ENCODE data around the gene ADH7.
"Not testable (repeated sequence)": the region's sequence is repeated elsewhere in the genome, so short reads cannot be mapped to it uniquely, and the experiment has no call there.

ADH7 gene

GRCh38 chr4:99379571-99379970, 55.6 kb downstream of the ADH7 start:
- DNase-seq (ENCODE audit: low read depth): no peak

GRCh38 chr4:99378876-99379275, 56.3 kb downstream of the ADH7 start:
- no peak for DNase-seq (ENCODE audit: low read depth)

GRCh38 chr4:99377341-99377740, 57.8 kb downstream of the ADH7 start:
- DNase-seq (ENCODE audit: low read depth): not testable (repeated sequence)

GRCh38 chr4:99372464-99372863, 62.7 kb downstream of the ADH7 start:
- not testable (repeated sequence) for DNase-seq (ENCODE audit: low read depth)

- DNase-seq (ENCODE audit: low read depth): not testable (repeated sequence)
Observed at GRCh38 chr4:99367817-99368216, 67.3 kb downstream of the ADH7 start.

GRCh38 chr4:99366491-99366890, 68.7 kb downstream of the ADH7 start:
- DNase-seq (ENCODE audit: low read depth): no peak

GRCh38 chr4:99362768-99363167, 72.4 kb downstream of the ADH7 start:
- DNase-seq (ENCODE audit: low read depth): no peak
